ENCODE measurements around the gene MPG.

MPG gene

DNA sequence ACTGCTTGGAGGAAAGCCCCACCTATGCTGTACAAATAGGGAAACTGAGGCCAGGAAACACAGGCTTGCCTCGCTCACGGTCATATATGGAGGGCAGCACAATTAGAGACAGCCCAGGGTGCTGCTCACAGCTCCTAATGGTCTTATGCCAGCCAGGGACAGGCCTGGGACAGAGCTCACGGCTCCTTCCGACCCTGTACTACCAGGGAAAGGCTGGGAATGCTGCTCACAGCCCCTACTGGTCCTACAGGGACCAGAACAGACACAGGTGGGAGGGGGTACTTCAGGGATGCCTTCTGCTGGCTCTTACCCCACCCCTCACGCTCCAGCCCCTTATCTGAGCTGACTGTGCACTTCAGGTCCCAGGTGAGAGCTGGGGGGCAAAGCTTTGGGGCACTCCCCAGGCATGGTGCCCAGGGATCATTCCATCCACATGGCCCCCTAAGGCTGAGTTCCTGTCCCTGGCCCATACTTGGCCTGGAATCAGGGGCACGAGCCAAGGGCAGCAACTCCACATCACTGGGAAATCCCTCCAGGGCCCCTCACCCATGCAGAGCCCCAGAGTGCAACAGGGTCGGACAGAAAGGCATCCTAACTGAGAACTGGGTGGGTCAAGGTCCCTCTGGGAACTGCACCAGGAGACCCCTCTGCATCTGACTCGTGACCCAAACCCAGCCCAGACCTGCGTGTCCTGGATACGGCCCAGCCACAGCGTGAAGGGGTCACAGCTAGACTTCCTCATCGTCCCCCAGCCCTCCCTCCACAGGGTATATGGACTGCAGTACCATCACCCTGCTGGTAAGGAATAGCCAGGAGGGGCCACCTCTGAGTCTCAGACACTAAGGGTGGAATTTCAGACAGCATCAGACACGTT is 11.5 kb upstream of the MPG start:
- no peak for DNase-seq

DNA sequence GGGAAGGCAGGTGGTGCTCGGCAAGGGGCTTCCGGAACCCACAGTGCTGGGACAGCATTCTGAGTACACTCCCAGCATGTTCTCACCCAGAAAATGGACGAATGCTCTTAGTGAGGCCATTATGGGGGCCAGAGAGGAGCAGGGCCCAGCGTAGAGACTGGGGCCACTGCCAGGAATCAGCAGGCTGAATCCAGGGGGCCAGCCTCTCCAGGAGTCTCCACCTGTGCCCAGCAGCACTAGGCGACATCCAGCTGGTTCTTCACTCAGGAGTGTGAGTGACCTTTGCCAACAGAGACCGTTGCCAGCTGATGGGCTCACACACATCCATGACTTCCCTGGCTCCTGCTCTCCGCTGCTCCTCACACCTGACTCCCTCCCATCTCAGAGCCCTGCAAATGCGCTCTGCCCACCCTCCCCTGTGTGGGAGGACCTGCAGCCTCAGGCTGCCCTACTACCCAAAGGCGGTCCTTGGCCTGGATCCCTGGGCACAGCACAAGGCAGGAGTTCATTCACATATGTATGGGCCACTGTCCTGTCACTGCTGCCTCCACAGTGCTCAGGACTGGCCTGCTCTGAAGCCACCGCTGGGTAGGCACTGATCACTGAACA is 10.7 kb upstream of the MPG start:
- DNase-seq: no peak

DNA sequence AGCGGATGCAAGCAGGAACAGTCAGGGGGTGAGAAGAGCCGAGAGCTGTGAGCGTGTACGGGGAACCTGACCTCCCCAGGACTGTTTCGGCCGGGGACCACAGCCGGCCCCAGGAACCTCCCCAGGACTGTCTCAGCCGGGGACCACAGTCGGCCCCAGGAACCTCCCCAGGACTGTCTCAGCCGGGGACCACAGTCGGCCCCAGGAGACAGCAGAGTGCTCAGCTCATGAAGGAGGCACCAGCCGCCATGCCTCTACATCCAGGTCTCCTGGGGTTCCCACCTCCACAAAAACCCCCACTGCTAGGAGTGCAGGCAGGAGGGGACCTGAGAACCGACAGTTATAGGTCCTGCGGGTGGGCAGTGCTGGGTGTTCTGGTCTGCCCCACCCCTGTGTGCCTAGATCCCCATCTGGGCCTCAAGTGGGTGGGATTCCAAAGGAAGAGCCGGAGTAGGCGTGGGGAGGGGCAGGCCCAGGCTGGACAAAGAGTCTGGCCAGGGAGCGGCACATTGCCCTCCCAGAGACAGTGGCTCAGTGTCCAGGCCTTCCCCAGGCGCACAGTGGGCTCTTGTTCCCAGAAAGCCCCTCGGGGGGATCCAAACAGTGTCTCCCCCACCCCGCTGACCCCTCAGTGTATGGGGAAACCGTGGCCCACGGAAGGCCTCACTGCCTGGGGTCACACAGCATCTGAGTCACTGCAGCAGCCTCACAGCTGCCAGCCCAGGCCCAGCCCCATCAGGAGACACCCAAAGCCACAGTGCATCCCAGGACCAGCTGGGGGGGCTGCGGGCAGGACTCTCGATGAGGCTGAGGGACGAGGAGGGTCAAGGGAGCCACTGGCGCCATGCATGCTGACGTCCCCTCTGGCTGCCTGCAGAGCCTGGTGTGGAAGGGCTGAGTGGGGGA is 9.9 kb upstream of the MPG start:
- DNase-seq: no peak

DNA sequence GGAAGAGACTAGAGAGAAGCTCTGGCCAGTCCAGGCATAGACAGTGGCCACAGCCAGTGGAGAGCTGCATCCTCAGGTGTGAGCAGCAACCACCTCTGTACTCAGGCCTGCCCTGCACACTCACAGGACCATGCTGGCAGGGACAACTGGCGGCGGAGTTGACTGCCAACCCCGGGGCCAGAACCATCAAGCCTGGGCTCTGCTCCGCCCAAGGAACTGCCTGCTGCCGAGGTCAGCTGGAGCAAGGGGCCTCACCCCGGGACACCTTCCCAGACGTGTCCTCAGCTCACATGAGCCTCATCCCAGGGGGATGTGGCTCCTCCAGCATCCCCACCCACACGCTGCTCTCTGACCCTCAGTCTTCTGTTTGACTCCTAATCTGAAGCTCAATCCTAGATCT is 8.8 kb upstream of the MPG start:
- no peak for DNase-seq

DNA sequence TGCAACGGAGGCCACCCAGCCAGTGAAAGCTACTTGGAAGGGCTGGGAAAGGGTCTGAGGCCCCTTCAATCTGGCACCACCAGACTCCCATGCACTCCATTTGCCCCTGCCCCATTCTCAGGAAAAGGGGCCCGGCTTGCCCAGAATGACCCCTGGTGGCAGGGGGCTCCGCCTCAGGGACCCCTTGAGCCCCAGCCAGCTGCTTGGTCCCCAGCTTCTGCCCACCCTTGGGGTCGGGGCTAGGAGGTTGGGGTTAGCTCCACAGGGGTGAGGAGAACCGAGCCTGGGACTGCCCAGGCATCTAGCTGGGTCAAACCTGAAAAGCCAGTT is 6.8 kb upstream of the MPG start:
- no peak for DNase-seq

DNA sequence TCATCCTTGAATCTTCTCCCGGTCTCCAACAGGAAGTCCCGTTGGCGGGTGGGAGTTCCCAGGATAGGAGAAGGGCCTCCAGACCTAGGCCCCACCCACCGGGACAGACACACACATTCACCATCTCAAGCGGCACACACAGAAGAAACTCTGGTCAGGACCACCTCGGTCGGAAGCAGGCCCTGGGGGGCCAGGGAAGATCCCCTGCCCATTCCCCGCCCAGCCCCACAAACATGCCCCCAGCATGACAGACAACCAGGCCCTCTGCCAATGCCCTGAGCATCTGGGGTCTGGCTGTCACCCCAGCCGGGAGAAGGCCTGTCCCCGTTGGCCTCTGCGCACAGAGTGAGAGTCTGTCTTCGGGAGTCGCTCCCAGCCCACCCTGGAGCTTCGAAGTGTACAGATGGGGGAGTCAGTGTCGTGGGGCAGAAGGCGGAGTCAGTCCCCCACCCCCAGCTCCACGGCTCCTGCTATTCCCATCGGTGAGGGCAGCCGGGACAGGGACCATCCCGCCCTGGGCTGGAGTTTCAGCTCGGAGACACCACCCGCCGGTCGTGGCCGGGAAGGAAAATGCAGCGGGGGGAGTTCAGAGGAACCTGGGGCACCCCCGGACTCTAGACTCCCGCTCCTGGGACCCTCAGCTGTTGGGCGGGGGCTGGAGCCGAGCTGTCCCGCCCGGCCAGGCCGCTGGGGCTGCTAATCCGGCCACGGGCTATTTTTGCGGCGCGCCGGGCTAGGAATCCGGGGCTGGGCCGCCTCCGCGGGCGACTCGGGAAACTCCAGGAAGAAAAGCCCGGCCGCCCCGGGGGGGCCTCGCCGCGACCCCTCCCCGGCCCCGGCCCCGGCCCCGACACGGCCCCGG is 6.3 kb upstream of the MPG start:
- peak in 1 of 2 donors; percentile 13 for DNase-seq

DNA sequence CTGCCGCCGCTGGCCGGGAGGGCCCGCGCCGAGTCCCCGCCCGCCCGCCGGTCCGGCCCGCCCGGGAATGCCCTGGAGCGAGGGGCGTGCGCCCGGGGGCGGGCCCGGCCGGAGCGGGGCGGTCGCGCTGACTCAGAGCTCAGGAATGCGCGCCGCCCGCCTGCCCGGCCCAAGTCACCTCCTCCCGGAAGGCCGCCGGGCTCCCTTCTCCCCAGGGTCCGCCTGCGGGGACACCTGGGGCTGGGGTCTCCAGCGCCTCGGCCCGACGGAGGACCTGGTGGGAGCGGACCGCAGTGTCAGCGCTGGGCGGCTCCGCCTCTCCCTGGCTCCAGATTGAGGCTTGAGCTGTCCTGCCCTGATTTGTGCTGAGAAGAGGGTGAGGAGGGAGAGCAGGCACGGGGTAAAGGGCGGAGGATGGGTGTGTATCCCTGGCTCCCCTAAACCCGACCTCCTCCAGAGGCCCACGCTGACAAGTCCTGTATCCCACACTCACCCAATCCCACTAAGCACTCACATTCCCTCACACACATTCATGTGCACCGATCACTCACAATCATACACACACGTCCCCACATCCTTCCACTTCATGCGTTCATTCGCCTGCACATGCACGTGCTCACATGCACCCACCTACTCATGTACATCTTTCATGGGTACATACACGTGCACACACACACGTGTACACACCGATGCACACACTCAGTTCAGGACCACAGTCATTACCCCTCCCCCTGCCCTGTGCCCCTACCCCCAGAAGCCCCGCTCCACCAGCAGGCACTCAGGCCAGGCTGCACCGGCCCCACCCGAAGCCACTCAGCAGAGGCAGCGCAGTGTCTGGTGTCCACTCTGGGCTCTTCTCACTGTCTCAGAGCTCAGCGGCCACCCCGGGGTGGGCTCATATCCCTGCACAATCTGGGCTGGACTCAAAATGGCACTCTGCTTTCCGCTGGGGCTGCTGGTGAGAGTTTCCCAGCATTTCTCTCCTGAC is 5.2 kb upstream of the MPG start, which contains the start of gene RHBDF1:
RHBDF1 (minus strand) TSS at position 71 of the 988 bp plus-strand sequence. CDS start 7,616 bp downstream, outside the sequence.
- peak in 1 of 2 donors; percentile 53 for DNase-seq

DNA sequence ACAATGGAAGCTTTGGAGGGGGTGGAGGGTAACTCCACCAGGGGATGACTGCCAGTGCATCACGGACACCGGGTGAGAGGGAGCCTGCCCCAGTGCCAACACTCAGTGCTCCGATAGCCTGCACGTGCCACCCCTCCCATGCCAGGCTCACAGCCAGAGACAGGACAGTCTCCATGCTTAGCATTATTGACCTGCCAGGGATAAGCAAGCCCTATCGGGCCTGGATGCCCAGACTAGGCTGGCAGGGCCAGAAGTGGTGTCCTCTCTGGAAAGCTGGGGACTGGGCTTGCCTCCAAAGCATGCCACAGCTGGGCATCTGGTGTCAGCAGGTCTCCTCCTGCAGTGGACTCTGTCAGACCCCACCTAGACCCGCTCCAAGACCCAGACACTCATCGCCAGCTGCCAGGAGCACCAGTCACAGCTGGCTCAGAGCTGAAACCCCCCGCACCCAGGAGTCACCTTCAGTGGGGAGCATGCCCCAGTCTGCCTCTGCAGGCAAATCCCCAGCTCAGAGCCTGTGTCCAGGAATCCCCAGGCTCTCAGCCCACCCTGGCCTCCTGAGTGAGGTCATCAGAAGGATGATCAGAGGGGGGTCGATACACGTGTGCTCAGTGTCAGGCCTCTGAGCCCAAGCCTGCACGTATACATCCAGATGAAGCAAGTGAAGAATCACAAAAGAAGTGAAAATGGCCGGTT is 3.8 kb upstream of the MPG start:
- no peak for DNase-seq

DNA sequence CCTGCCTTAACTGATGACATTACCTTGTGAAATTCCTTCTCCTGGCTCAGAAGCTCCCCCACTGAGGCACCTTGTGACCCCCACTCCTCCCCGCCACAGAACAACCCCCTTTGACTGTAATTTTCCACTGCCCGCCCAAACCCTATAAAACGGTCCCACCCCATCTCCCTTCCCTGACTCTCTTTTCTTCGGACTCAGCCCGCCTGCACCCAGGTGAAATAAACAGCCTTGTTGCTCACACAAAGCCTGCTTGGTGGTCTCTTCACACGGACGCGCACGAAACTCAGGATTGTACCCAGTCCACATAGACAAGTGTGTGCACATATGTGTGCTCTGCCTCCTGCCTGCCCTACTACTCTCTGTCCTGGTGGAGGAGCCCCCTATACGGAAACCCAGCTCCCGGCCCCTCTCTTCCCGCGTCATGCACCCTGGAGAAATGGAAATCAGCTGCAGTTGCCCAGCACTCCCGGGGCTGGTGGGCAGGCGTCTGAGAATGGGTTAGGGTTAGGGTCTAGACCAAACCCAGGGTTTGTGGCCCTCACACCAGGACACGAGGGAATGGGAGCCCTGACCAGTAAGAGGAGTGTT is 3.2 kb upstream of the MPG start:
- DNase-seq: no peak

DNA sequence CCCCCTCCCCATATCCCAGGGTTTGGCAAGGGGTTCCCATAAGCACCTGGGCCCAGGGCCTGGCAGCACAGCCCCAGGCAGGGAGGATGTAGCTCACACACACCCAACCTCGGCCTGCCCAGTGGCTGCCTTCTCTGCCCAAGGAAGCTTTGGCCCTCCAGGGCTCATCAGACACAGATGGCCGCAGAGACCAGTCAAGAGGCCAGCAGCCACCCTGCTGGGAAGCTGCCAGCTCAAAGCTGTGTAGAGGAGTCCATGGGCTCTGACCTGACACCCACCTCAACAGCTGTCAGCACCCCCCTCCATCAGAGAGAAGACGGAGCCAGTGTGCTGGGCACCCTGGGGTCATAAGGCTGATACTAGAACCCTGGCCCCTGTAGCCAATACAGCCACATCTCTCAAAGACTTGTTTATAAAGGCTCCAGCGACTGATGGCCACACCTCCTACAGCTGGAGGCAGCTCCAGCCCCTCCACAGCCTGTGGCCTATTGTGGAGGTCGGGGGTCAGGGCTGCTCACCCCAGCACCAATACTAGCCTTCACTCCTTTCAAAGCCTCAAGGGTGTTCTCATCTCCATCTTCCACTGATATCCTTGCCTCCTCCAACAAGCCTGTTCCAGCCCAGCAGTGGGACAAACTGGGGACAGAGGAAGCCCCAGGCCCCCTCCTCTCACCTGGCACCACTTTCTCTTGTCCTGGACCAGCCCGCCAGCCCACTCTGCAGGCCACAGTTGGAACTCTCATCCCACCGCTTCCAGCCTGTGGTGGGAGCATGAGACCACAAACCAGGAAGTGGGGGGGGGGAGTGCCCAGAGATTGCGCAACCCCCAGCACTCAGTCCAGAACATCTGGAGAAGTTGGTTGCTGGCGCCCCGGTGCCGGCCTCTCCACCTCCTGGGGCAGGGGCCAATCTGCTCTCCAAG is 2.2 kb upstream of the MPG start:
- peak; percentile 68 to 86 for DNase-seq

DNA sequence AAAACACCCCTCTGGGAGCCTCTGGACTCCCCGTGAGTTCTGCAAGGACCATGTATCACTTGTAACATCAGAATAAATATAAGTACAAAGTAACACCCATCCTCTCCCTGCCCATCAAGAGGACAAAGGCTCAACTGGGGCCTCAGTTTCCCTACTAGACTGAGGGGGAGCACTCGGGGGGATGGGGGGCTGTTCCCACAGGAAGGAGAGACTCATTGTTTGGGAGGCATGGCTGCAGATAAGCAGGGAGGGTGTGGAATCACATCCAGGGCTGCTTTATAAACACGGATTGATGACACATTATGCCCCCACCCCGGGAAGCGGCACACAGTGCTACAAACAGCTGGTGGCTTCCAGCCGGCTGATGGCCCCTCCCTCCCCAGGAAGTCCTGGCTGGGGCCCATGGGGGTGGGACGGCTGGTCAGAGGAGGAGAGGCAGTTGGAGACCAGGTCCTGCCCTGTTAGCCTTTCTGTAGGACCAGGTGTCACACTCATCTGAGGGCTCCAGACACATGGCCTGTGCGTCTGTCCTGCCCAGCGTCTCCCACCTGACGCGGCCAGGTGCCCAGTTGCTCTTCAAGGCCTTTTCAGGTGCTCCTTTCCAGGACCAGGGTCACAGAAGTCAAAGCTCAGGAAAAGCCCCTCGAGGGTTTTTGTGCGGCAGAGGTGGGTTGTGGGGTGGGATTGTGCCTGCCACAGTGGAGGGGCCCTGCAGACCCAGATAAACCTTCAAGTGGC is 1.3 kb upstream of the MPG start:
- DNase-seq: peak in 1 of 2 donors; percentile 34

DNA sequence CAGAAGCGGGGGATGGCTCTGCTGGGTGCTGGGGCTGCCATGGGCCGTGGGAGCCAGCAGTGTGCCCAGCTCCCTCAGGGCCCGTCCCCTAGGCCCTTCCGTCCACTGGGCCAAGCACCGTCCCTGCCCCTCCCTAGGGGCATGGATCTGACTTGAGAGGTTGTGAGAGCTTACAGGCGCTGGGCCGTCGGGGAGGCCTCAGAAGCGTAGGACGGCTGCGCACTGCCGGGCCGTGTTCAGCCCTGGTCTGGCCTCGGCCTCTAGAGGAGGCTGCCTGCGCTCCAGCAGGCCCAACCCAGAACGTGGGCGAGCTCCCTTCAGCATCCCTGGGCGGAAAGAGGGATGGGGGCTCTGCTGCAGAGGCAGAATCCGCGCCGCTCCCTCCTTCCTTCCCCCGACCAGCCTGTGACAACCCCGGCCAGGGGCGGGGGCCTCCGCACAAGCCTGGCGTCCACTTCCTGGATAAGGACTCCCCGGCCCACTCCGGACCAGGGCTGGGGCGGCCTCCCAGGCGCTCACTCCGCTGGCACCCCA is 685 bp upstream of the MPG start:
- peak; percentile 37 to 59 for DNase-seq

DNA sequence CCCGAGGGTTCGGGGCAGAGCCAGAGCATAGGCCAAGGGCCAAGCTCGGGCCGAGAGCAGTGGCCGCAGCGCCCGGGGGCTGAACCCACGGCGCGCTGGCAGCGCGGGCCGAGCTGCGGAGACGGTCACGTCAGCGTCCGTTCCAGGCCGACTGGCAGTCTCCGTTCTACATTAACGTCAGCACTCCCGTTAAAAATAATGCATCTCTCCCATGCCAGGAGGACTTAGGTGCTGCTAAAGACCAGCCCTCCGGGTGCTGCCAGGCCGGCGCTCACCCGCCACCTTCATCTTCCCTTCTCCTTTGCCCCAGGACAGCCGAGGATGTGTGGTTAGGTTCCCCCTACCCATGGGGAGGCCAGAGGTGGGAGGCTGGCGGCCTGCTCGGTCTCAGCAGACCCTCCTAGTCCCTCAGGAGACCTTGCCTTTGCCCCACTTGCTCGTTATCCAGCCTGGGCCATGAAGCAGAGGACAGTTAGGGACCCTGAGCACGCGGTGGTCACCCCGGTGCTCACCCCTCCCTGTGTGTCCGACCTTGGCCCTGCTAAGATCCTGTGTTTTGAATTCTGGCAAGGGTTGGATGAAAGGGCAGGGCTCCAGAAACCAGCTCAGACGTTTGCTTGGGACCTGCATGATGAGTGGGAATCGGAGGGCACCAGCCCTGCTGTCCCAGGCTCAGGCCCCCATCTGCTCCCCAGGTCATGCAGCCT is 572 bp downstream of the MPG start:
- peak in 1 of 2 donors; percentile 19 for DNase-seq

DNA sequence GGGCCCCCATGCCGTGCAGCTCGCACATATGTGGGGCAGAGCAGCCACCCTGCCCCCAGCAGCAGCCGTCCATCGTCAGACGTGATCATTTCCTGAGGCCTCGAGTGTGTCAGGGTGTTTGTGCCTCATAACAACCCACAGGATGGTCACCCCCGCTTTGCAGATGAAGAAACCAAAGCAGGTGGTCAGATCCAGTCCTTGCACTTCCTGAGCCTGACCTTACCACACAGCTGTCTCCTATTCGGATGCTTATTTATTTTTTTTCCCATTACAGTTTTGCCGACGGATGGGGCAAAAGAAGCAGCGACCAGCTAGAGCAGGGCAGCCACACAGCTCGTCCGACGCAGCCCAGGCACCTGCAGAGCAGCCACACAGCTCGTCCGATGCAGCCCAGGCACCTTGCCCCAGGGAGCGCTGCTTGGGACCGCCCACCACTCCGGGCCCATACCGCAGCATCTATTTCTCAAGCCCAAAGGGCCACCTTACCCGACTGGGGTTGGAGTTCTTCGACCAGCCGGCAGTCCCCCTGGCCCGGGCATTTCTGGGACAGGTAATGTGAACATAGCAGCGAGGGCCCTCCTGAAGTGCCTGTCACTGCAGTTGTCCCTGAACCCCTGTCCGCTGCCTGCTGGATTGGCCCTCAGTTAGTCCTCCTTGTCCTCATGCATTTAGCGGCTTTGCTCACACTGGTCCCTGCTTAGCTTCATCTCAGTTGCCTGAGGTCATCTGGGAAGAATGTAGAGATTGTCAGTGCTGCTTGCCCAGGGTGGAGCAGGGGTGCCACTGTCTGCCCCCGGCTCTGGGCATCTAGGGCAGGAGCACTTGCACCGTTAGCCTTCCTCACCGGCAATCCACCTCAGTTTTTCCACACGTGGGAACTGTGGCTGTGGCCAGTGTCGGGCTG is 1.4 kb downstream of the MPG start:
- peak; percentile 53 to 85 for DNase-seq

DNA sequence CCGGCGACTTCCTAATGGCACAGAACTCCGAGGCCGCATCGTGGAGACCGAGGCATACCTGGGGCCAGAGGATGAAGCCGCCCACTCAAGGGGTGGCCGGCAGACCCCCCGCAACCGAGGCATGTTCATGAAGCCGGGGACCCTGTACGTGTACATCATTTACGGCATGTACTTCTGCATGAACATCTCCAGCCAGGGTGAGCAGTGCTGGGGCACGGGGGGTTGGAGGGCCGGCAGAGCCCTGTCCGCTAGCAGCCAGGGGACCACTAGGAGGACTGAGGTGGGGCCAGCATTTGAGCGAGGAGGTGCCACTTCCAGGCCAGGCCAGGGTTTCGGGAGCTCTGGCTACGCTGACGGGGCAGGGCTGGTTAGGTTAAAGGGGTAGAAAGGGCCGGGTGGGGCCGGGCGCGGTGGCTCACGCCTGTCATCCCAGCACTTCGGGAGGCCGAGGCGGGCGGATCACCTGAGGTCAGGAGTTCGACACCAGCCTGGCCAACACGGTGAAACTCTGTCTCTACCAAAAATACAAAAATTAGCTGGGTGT is 5.1 kb downstream of the MPG start:
- no peak for DNase-seq
